NCI-H1092 treated with DMSO at 0.1 percent for 48 hours (cell line): Measurements from ENCODE around the gene PKNOX1.
"Not testable (repeated sequence)": the region's sequence is repeated elsewhere in the genome, so short reads cannot be mapped to it uniquely, and the experiment has no call there.

ENCODE experiments used
- DNase-seq: peaks from one replicate; lab custom pipeline; 2025; lab: John Stamatoyannopoulos, UW

PKNOX1 gene

GRCh38 chr21:42983869-42984268, 9.5 kb downstream of the PKNOX1 start:
- DNase-seq = no peak

GRCh38 chr21:42986125-42986783, 11.9 kb downstream of the PKNOX1 start:
- DNase-seq = no peak

- no peak for DNase-seq
Measured at GRCh38 chr21:42988236-42988965, 14.0 kb downstream of the PKNOX1 start.

GRCh38 chr21:42989370-42989769, 15.0 kb downstream of the PKNOX1 start:
- not testable (repeated sequence) for DNase-seq

- no peak for DNase-seq
Measured at GRCh38 chr21:42989816-42990650, 15.7 kb downstream of the PKNOX1 start.

GRCh38 chr21:42991992-42992740, 17.8 kb downstream of the PKNOX1 start:
- no peak for DNase-seq

GRCh38 chr21:42993051-42993712, 18.8 kb downstream of the PKNOX1 start:
- DNase-seq = no peak

GRCh38 chr21:42997053-42997452, 22.7 kb downstream of the PKNOX1 start:
- DNase-seq = no peak

GRCh38 chr21:42997983-42998382, 23.6 kb downstream of the PKNOX1 start:
- not testable (repeated sequence) for DNase-seq

- not testable (repeated sequence) for DNase-seq
Measured at GRCh38 chr21:42999152-42999551, 24.8 kb downstream of the PKNOX1 start.

- not testable (repeated sequence) for DNase-seq
Measured at GRCh38 chr21:43000041-43000440, 25.7 kb downstream of the PKNOX1 start.

- DNase-seq = no peak
Measured at GRCh38 chr21:43001316-43001715, 27.0 kb downstream of the PKNOX1 start.

GRCh38 chr21:43004926-43005325, 30.6 kb downstream of the PKNOX1 start:
- no peak for DNase-seq

GRCh38 chr21:43005635-43006034, 31.3 kb downstream of the PKNOX1 start:
- no peak for DNase-seq

- DNase-seq = not testable (repeated sequence)
Measured at GRCh38 chr21:43006051-43006873, 31.9 kb downstream of the PKNOX1 start.

GRCh38 chr21:43006874-43007208, 32.5 kb downstream of the PKNOX1 start:
- DNase-seq = peak; percentile 11

GRCh38 chr21:43012596-43012995, 38.2 kb downstream of the PKNOX1 start:
- no peak for DNase-seq

GRCh38 chr21:43015906-43016540, 41.7 kb downstream of the PKNOX1 start:
- no peak for DNase-seq

GRCh38 chr21:43016728-43017127, 42.4 kb downstream of the PKNOX1 start:
- DNase-seq = no peak

GRCh38 chr21:43018519-43018918, 44.2 kb downstream of the PKNOX1 start:
- DNase-seq = no peak
